ENCODE results near the gene ZNF837. TPM values are rescaled to one million over a fixed set of nuclear protein-coding genes. Genes with fewer than 3 reads are reported as not detected.

Gene ZNF837
- total RNA-seq, 1 donor from 2014 or later: 3.6 TPM

DNA sequence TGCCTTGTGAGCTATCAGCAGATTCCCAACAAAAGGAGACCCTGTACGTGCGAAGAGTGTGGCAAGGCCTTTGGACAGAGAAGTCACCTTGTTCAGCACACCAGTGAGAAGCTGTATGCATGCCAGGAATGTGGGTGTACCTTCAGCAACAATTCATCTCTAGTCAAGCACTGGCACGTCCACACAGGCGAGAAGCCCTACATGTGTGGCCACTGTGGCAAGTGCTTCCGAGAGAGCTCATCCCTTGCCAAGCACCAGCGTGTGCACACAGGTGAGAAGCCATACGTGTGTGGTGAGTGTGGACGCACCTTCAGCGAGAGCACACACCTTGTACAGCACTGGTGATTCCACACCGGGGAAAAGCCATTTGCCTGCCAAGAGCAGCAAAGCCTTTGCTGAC is 61.6 kb downstream of the ZNF837 start:
- DNase-seq (ENCODE audit: low spot score): no peak

DNA sequence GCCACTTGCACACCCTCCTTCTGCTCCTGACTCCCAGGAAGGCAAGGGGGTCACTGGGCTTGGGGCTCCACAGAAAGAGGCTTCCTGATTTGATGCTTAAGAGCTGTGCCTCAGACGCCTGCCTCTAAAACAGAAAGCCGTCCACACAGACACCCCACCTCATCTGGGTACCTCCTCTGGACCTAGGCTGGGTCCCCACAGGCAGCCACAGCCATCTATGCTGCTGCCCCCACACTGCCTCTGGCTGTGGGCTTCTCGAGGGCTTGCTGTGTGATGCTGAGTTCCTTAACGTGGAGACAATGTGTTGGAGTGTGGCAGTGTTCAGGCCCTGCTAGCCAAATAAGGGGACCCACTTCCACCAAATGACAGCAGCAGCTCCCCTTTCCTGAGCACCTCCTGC is 62.5 kb downstream of the ZNF837 start:
- no peak for DNase-seq (ENCODE audit: low spot score)

Other genes with a start within 250 kb of the ZNF837 start
- gene ZNF329, start 230.2 kb downstream of the ZNF837 start, total RNA-seq: 14.8 TPM
- gene ZNF274, start 198.0 kb downstream of the ZNF837 start, total RNA-seq: 29.7 TPM
- gene ZNF544, start 152.1 kb downstream of the ZNF837 start, total RNA-seq: 46.4 TPM
- 8.6 TPM for gene ZNF8, start 102.1 kb downstream of the ZNF837 start, total RNA-seq
- 38.8 TPM for gene ERVK3-1, start 75.7 kb downstream of the ZNF837 start, total RNA-seq
- 3.5 TPM for gene ZSCAN22, start 54.0 kb downstream of the ZNF837 start, total RNA-seq
- 10.7 TPM for gene A1BG, start 27.5 kb downstream of the ZNF837 start, total RNA-seq
- 1.6 TPM for gene ZNF497, start 18.3 kb downstream of the ZNF837 start, total RNA-seq
- 1,165 TPM for gene RPS5, start 6.2 kb upstream of the ZNF837 start, total RNA-seq
- gene RNF225, start 14.6 kb upstream of the ZNF837 start, total RNA-seq: 1.8 TPM
- 11.5 TPM for gene ZNF584, start 27.6 kb upstream of the ZNF837 start, total RNA-seq
- 8.0 TPM for gene ZNF132, start 59.1 kb upstream of the ZNF837 start, total RNA-seq
- 8.1 TPM for gene ZNF324B, start 70.6 kb upstream of the ZNF837 start, total RNA-seq
- gene ZNF324, start 86.0 kb upstream of the ZNF837 start, total RNA-seq: 14.7 TPM
- 18.0 TPM for gene ZNF446, start 95.3 kb upstream of the ZNF837 start, total RNA-seq
- gene SLC27A5, start 131.0 kb upstream of the ZNF837 start, total RNA-seq: 16.5 TPM
- gene ZBTB45, start 138.8 kb upstream of the ZNF837 start, total RNA-seq: 14.9 TPM
- 329 TPM for gene TRIM28, start 163.0 kb upstream of the ZNF837 start, total RNA-seq
- gene CHMP2A, start 174.1 kb upstream of the ZNF837 start, total RNA-seq: 137 TPM
- gene UBE2M, start 177.6 kb upstream of the ZNF837 start, total RNA-seq: 60.7 TPM
- 43.4 TPM for gene MZF1, start 192.3 kb upstream of the ZNF837 start, total RNA-seq

Measured in ureter (tissue), 1 donor.